Ovary (tissue), 3 donors: Measurements from ENCODE around the gene CALML5.

ENCODE experiments used
- POLR2A ChIP-seq: fragments of 450-650 bp; IDR thresholded peaks from one replicate; pipeline ENCODE4 v1.6.1; 2017; ENCODE audit warnings: antibody characterized with exemption, mild to moderate bottlenecking, moderate library complexity
- TF ChIP-seq, protein P1 (sequence below), 3 donors: fragments of 450-650 bp in 2 of 3; fragments of 200-600 bp in 1 of 3; IDR thresholded peaks; one replicate each; pipeline versions ENCODE4 v1.5.1 to v1.8.0; 2016 to 2022; ENCODE audit warnings: antibody characterized with exemption in 3 of 3, mild to moderate bottlenecking in 1 of 3
- donor health status: DM: no; HTN: no; CAD: no.

DNA sequence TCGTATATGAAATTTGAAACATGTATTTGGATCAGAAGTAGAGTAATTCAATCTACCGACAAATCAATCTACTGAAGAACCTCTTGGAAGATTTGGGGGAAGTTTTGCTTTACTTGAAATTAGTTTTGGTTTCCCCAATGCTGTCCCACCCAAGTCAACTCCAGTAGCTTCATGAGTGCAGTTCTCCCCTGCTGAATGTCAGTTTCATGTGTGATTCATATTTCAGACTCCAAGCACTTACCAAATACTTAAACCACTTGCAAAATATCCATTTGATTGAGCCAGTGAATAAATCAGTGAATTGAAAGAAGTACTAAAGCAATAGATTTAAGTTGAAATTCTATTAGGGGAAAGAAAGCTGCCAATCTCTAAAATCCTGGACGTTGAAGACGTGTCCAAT lies 9.3 kb downstream of the CALML5 start:
- TF ChIP-seq, protein P1, sequence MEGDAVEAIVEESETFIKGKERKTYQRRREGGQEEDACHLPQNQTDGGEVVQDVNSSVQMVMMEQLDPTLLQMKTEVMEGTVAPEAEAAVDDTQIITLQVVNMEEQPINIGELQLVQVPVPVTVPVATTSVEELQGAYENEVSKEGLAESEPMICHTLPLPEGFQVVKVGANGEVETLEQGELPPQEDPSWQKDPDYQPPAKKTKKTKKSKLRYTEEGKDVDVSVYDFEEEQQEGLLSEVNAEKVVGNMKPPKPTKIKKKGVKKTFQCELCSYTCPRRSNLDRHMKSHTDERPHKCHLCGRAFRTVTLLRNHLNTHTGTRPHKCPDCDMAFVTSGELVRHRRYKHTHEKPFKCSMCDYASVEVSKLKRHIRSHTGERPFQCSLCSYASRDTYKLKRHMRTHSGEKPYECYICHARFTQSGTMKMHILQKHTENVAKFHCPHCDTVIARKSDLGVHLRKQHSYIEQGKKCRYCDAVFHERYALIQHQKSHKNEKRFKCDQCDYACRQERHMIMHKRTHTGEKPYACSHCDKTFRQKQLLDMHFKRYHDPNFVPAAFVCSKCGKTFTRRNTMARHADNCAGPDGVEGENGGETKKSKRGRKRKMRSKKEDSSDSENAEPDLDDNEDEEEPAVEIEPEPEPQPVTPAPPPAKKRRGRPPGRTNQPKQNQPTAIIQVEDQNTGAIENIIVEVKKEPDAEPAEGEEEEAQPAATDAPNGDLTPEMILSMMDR (IDR thresholded peaks at IDR 0.05) = no peak
- no peak for TF ChIP-seq POLR2A
